Keratinocyte (primary cell): ENCODE data around the gene ME2. TPM values are rescaled to one million over a fixed set of nuclear protein-coding genes. Genes with fewer than 3 reads are reported as not detected.

Experiments used
- DNase-seq: peaks from one replicate; pipeline ENCODE4 v3.0.0-alpha.2; 2011; ENCODE audit warnings: low read depth, missing footprints, low spot score
- FAIRE-seq: peaks from 2 replicates; lab custom pipeline; 2011; peaks lifted over from hg19 to GRCh38; lab: Jason Lieb, UNC
- H2AFZ ChIP-seq: 2 replicates; pipeline ENCODE4 v1.6.0; 2012; ENCODE audit warnings: low read length, control low read depth, inconsistent platforms; ENCODE audit not compliant: control insufficient read depth
- H3K27ac ChIP-seq: 2 replicates; pipeline ENCODE4 v1.5.1; 2011; ENCODE audit warnings: low read length; ENCODE audit not compliant: control insufficient read depth, insufficient read depth
- H3K27me3 ChIP-seq: 3 replicates; pipeline ENCODE4 v1.6.0; 2011; ENCODE audit warnings: low read length; ENCODE audit not compliant: control insufficient read depth, insufficient read depth; ENCODE audit errors: extremely low read depth
- H3K36me3 ChIP-seq, 2 experiments: 2 replicates in 1 of 2; 3 replicates in 1 of 2; pipeline ENCODE4 v1.5.1; 2011; ENCODE audit warnings: low read length in 2 of 2, mild to moderate bottlenecking in 1 of 2; ENCODE audit not compliant: control insufficient read depth in 2 of 2, insufficient read depth in 2 of 2; ENCODE audit errors: extremely low read depth in 1 of 2
- H3K4me1 ChIP-seq: 3 replicates; pipeline ENCODE4 v1.5.1; 2011; ENCODE audit warnings: low read length; ENCODE audit not compliant: control insufficient read depth, insufficient read depth; ENCODE audit errors: extremely low read depth
- H3K4me2 ChIP-seq: 3 replicates; pipeline ENCODE4 v1.6.0; 2011; ENCODE audit warnings: low read depth, low read length; ENCODE audit not compliant: control insufficient read depth, insufficient read depth; ENCODE audit errors: extremely low read depth
- H3K4me3 ChIP-seq, 3 experiments: fragments of 200-600 bp in 1 of 3; sonication (generic) in 1 of 3; 2 replicates in 2 of 3; 3 replicates in 1 of 3; pipeline ENCODE4 v1.5.1; 2011 to 2016; ENCODE audit warnings: low read length in 3 of 3, mild to moderate bottlenecking in 3 of 3, control low read depth in 2 of 3, inconsistent platforms in 1 of 3, low read depth in 1 of 3, mixed read lengths in 1 of 3, mixed run types in 1 of 3, moderate library complexity in 1 of 3; ENCODE audit not compliant: control insufficient read depth in 2 of 3, insufficient read depth in 2 of 3; ENCODE audit errors: extremely low read depth in 1 of 3
- H3K79me2 ChIP-seq: 2 replicates; pipeline ENCODE4 v1.6.0; 2012; ENCODE audit warnings: low read length; ENCODE audit not compliant: control insufficient read depth, insufficient read depth
- H3K9ac ChIP-seq: 3 replicates; pipeline ENCODE4 v1.6.0; 2011; ENCODE audit warnings: low read length; ENCODE audit not compliant: control insufficient read depth, insufficient read depth; ENCODE audit errors: extremely low read depth
- H3K9me1 ChIP-seq: 3 replicates; pipeline ENCODE4 v1.6.0; 2011; ENCODE audit warnings: low read length; ENCODE audit not compliant: control insufficient read depth, insufficient read depth; ENCODE audit errors: extremely low read depth
- H3K9me3 ChIP-seq: 2 replicates; pipeline ENCODE4 v1.5.1; 2012; ENCODE audit warnings: low read depth, low read length; ENCODE audit not compliant: control insufficient read depth
- H4K20me1 ChIP-seq: 3 replicates; pipeline ENCODE4 v1.6.0; 2011; ENCODE audit warnings: low read length; ENCODE audit not compliant: control insufficient read depth, insufficient read depth; ENCODE audit errors: extremely low read depth
- CTCF ChIP-seq, 3 experiments: IDR thresholded peaks in 1 of 3; conservative IDR thresholded peaks in 1 of 3; optimal IDR thresholded peaks in 1 of 3; 2 replicates in 2 of 3; 3 replicates in 1 of 3; pipeline versions ENCODE3 to v1.5.1; 2011; ENCODE audit warnings: low read length in 3 of 3, mild to moderate bottlenecking in 3 of 3, moderate library complexity in 2 of 3, control low read depth in 1 of 3, inconsistent platforms in 1 of 3; ENCODE audit not compliant: insufficient read depth in 2 of 3; ENCODE audit errors: extremely low read depth in 1 of 3
- EZH2 ChIP-seq: IDR thresholded peaks from one replicate; pipeline ENCODE4 v1.6.1; 2012; ENCODE audit warnings: inconsistent platforms, mild to moderate bottlenecking, low read length, moderate library complexity
- dilution Hi-C: fragments of 300-500 bp; cut with MboI; formaldehyde crosslinking; loops from one replicate; pipeline ENCODE4 v1.7.0; 2020; ENCODE audit warnings: low sequenced_read_pairs; ENCODE audit not compliant: extremely low pct_ligation_motif_present
- polyA plus RNA-seq, 5 experiments: library from polyadenylated mRNA; depleted of rRNA in 3 of 5; stranded (reverse) in 3 of 5; stranded (forward) in 1 of 5; unstranded in 1 of 5; fragments of >200 nt; gene quantifications; 1 replicate in 1 of 5; 2 replicates in 3 of 5; 3 replicates in 1 of 5; pipeline versions ENCODE4 v1.2.1 to v1.2.3, GENCODE V29; 2011 to 2012; ENCODE audit warnings: missing spikeins in 2 of 5, low read depth in 1 of 5, low replicate concordance in 1 of 5

Gene ME2
- polyA plus RNA-seq, 1 donor (not counting 4 experiments of a cell fraction or from before 2014, with no cell fraction given): 72.0 TPM

DNA sequence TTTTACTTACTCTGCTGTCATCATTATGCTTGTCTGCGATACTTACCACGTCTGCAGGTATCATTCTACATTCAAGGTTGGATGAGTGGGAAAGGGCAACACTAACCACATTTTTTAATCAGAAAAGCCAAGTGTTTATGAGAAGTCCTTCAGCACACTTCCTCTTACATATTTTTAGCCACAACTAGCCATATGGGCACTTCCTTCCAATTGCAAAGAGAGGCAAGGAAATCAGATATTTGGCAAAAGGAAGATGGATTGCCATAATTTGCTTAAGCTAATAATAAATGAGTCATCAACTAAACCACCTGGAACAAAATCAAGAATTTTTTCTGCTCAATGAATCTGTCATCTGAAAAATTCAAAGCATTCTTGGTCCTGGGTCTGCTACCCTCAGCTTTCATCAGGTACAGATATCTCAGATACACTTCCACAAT lies 42.4 kb upstream of the ME2 start:
- H3K9me1 ChIP-seq: no peaks in the 10 kb centered on the region
- H3K9ac ChIP-seq: no peak overlapping the region
- TF ChIP-seq CTCF (optimal IDR thresholded peaks at IDR 0.05 in 1 of 3, IDR thresholded peaks at IDR 0.05 in 1 of 3, conservative IDR thresholded peaks at IDR 0.05 in 1 of 3; ENCODE audit: extremely low read depth in 1 of 3, insufficient read depth in 2 of 3, low read length in 3 of 3) (no peak), EZH2 (no peak)
- dilution Hi-C loops: no loop called here
- no peak overlapping the region for H3K27ac ChIP-seq
- no peaks in the 10 kb centered on the region for H3K36me3 ChIP-seq
- H3K27me3 ChIP-seq: no peaks in the 10 kb centered on the region
- H3K79me2 ChIP-seq: no peaks in the 10 kb centered on the region
- H2AFZ ChIP-seq: no peak overlapping the region
- DNase-seq: peak; percentile 42
- no peak overlapping the region for H3K4me3 ChIP-seq
- peak overlapping the region; percentile 1 for H3K4me2 ChIP-seq
- peaks cover 14% of the 10 kb centered on the region for H3K4me1 ChIP-seq
- H4K20me1 ChIP-seq: no peaks in the 10 kb centered on the region
- no peaks in the 10 kb centered on the region for H3K9me3 ChIP-seq
- FAIRE-seq: peak; percentile 9

DNA sequence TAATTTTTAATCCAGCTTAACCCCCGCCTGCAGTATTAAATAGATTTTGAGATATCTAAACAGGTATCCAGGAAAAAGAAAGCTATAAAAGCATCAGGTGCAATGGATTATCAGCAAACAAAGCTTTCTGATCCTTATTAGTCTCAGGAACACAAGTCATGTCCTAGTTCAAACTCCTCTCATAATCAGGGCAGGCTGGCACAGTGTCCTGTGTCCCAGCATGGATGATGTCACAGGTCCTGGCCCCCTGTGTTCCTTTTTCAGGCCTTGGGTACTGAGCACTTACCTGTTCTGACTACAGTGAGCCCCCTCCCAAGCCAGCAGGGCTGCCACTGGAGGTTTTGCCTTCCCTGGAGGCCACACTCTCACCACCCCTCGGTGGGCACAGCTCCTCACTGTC lies 39.6 kb upstream of the ME2 start:
- no peaks in the 10 kb centered on the region for H3K9me3 ChIP-seq
- DNase-seq (no peak), FAIRE-seq (no peak)
- H3K27ac ChIP-seq: no peak overlapping the region
- H3K9me1 ChIP-seq: no peaks in the 10 kb centered on the region
- H2AFZ ChIP-seq: no peak overlapping the region
- TF ChIP-seq EZH2 (no peak), CTCF (optimal IDR thresholded peaks at IDR 0.05 in 1 of 3, IDR thresholded peaks at IDR 0.05 in 1 of 3, conservative IDR thresholded peaks at IDR 0.05 in 1 of 3; ENCODE audit: extremely low read depth in 1 of 3, insufficient read depth in 2 of 3, low read length in 3 of 3) (no peak)
- dilution Hi-C loops: no loop called here
- H3K9ac ChIP-seq: no peak overlapping the region
- no peak overlapping the region for H3K4me3 ChIP-seq
- H3K4me1 ChIP-seq: peaks cover 14% of the 10 kb centered on the region
- no peak overlapping the region for H3K4me2 ChIP-seq
- H4K20me1 ChIP-seq: no peaks in the 10 kb centered on the region
- H3K36me3 ChIP-seq: no peaks in the 10 kb centered on the region
- H3K79me2 ChIP-seq: no peaks in the 10 kb centered on the region
- H3K27me3 ChIP-seq: no peaks in the 10 kb centered on the region
